OCI-LY7 (cell line): Measurements from ENCODE around the gene KIT.

Experiments
- CTCF ChIP-seq: fragments of 200-600 bp; sonication (generic); conservative IDR thresholded peaks from 2 replicates; pipeline ENCODE4 v1.5.1; 2014; ENCODE audit warnings: mild to moderate bottlenecking, antibody characterized with exemption, low read length, moderate library complexity, mixed read lengths
- EZH2phosphoT487 ChIP-seq: fragments of 200-600 bp; sonication (generic); IDR thresholded peaks from 2 replicates; pipeline ENCODE4 v1.6.1; 2018; ENCODE audit warnings: low read depth, borderline replicate concordance, mild to moderate bottlenecking, mixed run types, antibody characterized with exemption, low read length, moderate library complexity, mixed read lengths

GRCh38 chr4:54781756-54782155, 124.0 kb downstream of the KIT start:
- TF ChIP-seq CTCF (no peak), EZH2phosphoT487 (no peak)
